ENCODE measurements around the gene DUOXA2. TPM values are rescaled to one million over a fixed set of nuclear protein-coding genes. Genes with fewer than 3 reads are reported as not detected.

Gene DUOXA2
- total and polyA plus RNA-seq, 8 donors: 1.3 to 119 (median 25.0) TPM; not detected in 1

DNA sequence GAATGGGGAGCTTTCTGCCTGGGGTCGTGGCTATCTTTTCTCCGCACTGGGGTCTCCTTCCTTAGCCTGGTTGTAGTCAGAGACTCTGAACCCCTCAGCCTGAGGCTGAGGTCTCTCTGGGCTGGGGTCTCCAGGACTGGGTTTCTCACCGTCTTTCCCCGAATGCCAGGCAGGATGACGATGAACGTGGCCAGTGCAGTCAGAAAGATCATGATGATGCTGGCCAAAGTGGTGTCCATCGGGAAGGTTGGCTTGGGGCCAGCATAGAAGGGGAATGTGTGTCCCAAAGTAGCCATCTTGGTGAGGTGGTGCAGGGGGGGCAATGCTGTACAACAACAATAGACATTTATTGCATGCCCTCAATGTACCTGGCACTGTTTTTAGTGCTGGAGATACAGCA lies 8.6 kb downstream of the DUOXA2 start:
- TF ChIP-seq EP300 (IDR thresholded peaks at IDR 0.05): no peak
- no peak for TF ChIP-seq POLR2AphosphoS5 (IDR thresholded peaks at IDR 0.05)
- TF ChIP-seq, protein P1, sequence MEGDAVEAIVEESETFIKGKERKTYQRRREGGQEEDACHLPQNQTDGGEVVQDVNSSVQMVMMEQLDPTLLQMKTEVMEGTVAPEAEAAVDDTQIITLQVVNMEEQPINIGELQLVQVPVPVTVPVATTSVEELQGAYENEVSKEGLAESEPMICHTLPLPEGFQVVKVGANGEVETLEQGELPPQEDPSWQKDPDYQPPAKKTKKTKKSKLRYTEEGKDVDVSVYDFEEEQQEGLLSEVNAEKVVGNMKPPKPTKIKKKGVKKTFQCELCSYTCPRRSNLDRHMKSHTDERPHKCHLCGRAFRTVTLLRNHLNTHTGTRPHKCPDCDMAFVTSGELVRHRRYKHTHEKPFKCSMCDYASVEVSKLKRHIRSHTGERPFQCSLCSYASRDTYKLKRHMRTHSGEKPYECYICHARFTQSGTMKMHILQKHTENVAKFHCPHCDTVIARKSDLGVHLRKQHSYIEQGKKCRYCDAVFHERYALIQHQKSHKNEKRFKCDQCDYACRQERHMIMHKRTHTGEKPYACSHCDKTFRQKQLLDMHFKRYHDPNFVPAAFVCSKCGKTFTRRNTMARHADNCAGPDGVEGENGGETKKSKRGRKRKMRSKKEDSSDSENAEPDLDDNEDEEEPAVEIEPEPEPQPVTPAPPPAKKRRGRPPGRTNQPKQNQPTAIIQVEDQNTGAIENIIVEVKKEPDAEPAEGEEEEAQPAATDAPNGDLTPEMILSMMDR (IDR thresholded peaks at IDR 0.05): no peak
- no peak for TF ChIP-seq POLR2A (IDR thresholded peaks at IDR 0.05)
- no peaks in the 10 kb centered on the region for H3K36me3 ChIP-seq
- H3K4me3 ChIP-seq: no peak overlapping the region
- intact Hi-C loops (cut with DNase I; ENCODE audit: low total_unique reads): no loop called here
- H3K4me1 ChIP-seq: peaks cover 3 to 11% (median 6%) of the 10 kb centered on the region in 4 donors
- no peak overlapping the region for H3K27ac ChIP-seq
- 84 to 90% (median 86%) methylated on average over 7 of the region's 7 CpGs for WGBS, 5 donors
- DNase-seq: no peak
- peaks cover 0 to 69% (median 2%) of the 10 kb centered on the region in 3 donors for H3K27me3 ChIP-seq
- no peaks in the 10 kb centered on the region for H3K9me3 ChIP-seq

DNA sequence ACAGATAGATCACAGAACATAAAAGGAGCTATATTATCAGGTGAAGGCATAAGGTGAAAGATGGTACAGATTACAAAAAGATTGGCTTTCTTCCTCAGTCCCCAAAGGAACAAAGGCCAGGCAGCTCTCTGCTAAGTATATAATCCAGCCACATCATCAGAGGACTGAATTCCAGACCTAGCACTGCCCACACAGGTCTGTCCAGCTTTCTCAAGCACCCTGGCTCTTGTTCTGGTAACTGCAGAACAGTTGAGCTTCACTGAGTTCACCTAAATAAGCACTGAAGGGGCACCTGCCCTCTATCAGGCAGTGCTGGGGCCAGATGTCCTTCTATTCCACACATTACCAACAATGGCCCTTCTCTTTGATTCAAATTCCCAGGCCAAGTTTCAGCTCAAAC lies 9.3 kb downstream of the DUOXA2 start:
- Histone ChIP-seq H3K36me3 (no peaks in the 10 kb centered on the region), H3K4me3 (no peak overlapping the region), H3K4me1 (peaks cover 0 to 5% (median 0%) of the 10 kb centered on the region in 4 donors), H3K27ac (no peak overlapping the region), H3K27me3 (peaks cover 0 to 69% (median 6%) of the 10 kb centered on the region in 3 donors), H3K9me3 (no peaks in the 10 kb centered on the region)
- intact Hi-C loops (cut with DNase I; ENCODE audit: low total_unique reads): no loop called here
- DNase-seq: no peak
- no peak for TF ChIP-seq POLR2AphosphoS5 (IDR thresholded peaks at IDR 0.05)
- TF ChIP-seq, protein P1 (IDR thresholded peaks at IDR 0.05): no peak
- TF ChIP-seq EP300 (IDR thresholded peaks at IDR 0.05): no peak
- TF ChIP-seq POLR2A (IDR thresholded peaks at IDR 0.05): no peak

GRCh38 chr15:45126535-45127158 lies 12.5 kb downstream of the DUOXA2 start:
- peak in 1 of 2 donors; percentile 60 for DNase-seq
- H3K4me3 ChIP-seq: no peak overlapping the region
- no peaks in the 10 kb centered on the region for H3K9me3 ChIP-seq
- peaks cover 8 to 38% (median 17%) of the 10 kb centered on the region in 4 donors for H3K4me1 ChIP-seq
- H3K36me3 ChIP-seq: no peaks in the 10 kb centered on the region
- TF ChIP-seq, protein P1 (IDR thresholded peaks at IDR 0.05): peak in 5 of 7 experiments; percentile 7 to 65 (median 51)
- TF ChIP-seq POLR2A (IDR thresholded peaks at IDR 0.05): no peak
- no peak overlapping the region for H3K27ac ChIP-seq
- H3K27me3 ChIP-seq: peaks cover 8 to 69% (median 24%) of the 10 kb centered on the region in 3 donors
- WGBS, 5 donors: 51 to 73% (median 69%) methylated on average over 2 of the region's 2 CpGs
- intact Hi-C loops (cut with DNase I; ENCODE audit: low total_unique reads): no loop called here

GRCh38 chr15:45128971-45129639 lies 15.0 kb downstream of the DUOXA2 start:
- TF ChIP-seq POLR2AphosphoS5 (IDR thresholded peaks at IDR 0.05): no peak
- TF ChIP-seq, protein P1 (IDR thresholded peaks at IDR 0.05): no peak
- no peak for TF ChIP-seq POLR2A (IDR thresholded peaks at IDR 0.05)
- TF ChIP-seq EP300 (IDR thresholded peaks at IDR 0.05): no peak
- 5 to 15% (median 8%) methylated on average over 25 to 47 of the region's 47 CpGs for WGBS, 5 donors
- Histone ChIP-seq H3K27me3 (peaks cover 8 to 66% (median 32%) of the 10 kb centered on the region in 3 donors), H3K27ac (peak overlapping the region; percentile 21 to 78 (median 72)), H3K4me3 (peak overlapping the region; percentile 30 to 49 (median 46)), H3K4me1 (peaks cover 8 to 39% (median 17%) of the 10 kb centered on the region in 4 donors), H3K9me3 (no peaks in the 10 kb centered on the region), H3K36me3 (peaks cover 0 to 6% (median 0%) of the 10 kb centered on the region in 4 donors)
- intact Hi-C loops (cut with DNase I; ENCODE audit: low total_unique reads): no loop called here
- DNase-seq: peak in 1 of 2 donors; percentile 32

All from stomach (tissue), 9 donors.